HPDE6-E6E7 (cell line): ENCODE measurements around the gene GRK5.

Experiments
- DNase-seq: peaks from one replicate; pipeline ENCODE4 v3.0.0; 2011; ENCODE audit warnings: missing footprints; ENCODE audit errors: extremely low spot score

Gene GRK5

GRCh38 chr10:119360181-119360921, 153.0 kb downstream of the GRK5 start:
- DNase-seq, result no peak

GRCh38 chr10:119361037-119361436, 153.7 kb downstream of the GRK5 start:
- no peak for DNase-seq

- DNase-seq, result no peak
Observed at GRCh38 chr10:119362122-119362521, 154.8 kb downstream of the GRK5 start.

DNA sequence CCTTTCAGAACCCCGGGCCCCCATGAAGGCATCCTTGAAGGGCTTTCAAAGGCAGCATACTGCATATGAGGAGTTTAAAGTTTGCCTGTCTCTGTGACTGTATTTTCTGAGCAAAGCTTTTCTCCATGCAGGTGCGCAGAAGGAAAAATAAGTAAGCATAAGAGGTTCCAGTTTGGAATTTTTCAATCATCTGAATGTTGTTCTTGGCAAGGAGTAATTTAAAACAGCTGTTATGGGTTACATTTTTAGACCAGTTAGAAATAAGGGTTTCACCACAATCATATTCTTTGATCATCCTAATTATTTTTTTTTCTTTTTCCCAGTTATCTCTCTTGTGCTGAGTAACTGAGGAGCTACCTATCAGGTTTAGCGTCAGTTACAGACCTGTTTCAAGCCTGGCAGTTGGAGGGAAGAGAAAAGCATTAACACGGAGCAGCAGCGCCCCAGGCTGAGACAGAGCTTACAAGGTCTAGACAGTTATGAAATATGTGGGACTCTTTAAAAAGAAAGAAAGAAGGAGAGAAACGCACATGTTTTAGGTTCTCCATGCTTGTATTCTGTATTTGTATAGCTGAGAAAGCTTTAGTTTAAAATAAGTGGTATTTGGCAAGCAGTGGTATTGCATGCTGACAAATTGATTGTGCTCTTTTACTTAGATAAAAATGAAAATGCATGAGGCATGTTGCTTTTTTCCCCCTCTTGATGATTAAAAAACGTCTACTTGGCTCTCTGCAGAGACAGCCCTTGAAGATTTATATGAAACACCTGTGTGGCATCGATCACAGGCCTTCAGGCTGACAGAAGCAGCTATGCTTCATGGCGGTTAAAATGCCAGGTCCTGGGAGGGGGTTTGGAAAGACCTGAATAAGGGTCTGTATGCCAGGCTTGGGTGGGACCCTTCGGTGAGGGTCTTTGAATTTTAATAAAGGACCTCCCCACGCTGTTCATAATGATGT, 157.6 kb downstream of the GRK5 start:
- DNase-seq, result no peak

- DNase-seq, result no peak
Observed at GRCh38 chr10:119365773-119366599, 158.6 kb downstream of the GRK5 start.

GRCh38 chr10:119367841-119368549, 160.6 kb downstream of the GRK5 start:
- DNase-seq, result no peak

GRCh38 chr10:119368581-119368980, 161.2 kb downstream of the GRK5 start:
- DNase-seq, result no peak

GRCh38 chr10:119368991-119369869, 161.9 kb downstream of the GRK5 start:
- DNase-seq, result no peak

DNA sequence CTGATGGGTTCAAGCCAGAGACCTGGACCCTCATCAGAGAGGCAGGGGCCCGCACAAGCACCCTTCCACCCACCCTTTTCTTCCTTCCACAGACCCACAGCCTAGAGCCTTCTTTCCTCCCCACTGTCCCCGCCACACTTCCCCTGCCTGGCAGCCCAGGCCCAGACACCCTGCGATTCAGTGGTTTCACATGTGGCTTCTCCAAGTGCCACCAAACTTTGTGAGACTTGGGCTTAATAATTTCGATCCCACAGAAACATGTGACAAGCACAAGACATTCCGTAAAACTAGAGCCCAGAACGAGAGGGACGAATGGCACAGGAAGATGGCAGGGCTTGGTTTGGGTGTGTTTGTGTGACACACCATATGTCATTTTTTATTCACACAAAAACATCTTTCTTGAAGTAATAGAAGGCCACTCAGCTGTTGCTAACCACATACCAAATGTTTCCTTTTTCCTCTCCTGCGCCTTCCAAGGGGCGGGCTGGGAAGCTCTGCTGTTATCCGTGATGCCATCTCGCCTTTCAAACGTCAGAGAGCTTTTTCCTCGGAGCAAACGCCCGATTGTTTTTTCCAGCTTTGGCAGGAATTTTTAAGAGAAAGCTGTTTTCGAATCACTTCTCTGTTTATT, 162.9 kb downstream of the GRK5 start:
- DNase-seq, result no peak

GRCh38 chr10:119370972-119371703, 163.8 kb downstream of the GRK5 start:
- no peak for DNase-seq

- DNase-seq, result no peak
Observed at GRCh38 chr10:119371704-119372663, 164.6 kb downstream of the GRK5 start.

DNA sequence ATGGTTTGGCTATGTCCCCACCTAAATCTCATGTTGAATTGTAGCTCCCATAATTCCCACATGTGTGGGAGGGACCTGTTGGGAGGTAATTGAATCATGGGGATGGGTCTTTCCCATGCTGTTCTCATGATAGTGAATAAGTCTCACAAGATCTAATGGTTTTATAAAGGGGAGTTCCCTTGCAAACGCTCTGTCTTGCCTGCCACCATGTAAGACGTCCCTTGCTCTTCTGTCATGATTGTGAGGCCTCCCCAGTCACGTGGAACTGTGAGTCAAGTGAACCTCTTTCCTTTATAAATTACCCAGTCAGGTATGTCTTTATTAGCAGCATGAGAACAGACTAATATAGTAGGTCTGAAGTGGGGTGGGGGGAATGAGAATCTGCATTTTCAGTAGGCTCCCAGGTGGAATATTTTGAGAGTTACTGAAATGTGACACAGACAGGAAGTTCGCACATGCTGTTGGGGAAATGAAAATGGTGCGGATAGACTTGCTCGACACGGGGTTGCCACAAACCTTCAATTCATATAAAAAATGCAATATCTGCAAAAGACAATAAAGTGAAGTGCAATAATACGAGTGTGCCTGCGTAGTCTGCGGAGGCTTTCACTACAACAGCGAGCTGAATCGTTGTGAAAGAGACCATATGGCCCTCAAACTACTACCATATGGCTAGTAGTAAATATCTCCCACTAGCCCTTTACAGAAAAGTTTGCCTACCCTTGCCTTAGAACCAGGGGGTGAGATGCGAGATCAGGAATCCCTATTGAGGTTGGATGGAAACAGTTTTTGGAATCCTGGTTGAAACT, 166.1 kb downstream of the GRK5 start:
- DNase-seq, result no peak

GRCh38 chr10:119374236-119374635, 166.9 kb downstream of the GRK5 start:
- no peak for DNase-seq

- no peak for DNase-seq
Observed at GRCh38 chr10:119375574-119376272, 168.4 kb downstream of the GRK5 start.

DNA sequence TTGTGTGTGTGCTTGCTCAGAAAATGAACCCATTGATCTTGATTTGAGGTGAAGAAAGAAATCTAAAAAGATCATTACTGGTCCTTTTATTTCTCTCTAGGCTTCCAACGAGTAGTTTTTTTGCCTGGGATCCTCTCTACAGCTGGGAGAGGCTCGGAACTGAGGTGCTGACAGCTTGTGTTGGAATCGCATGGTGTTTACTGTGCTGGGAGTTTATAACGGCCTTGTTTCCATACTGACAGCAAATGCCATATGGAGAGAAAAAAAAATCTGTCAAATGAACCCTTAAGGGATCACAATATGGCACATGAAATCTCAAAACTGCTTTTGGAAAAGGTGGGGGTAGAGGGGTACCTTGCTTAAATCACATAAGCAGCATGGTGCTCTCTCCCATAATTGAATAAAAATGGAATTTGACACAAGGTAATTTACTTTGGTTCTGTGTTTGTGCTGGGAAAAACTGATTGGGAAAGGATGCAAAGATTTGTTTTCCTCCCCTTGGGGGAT, 170.1 kb downstream of the GRK5 start:
- no peak for DNase-seq
